NCI-H1417 (cell line): Measurements from ENCODE around the gene CASP1.
"Not testable (repeated sequence)": the region's sequence is repeated elsewhere in the genome, so short reads cannot be mapped to it uniquely, and the experiment has no call there.

ENCODE experiments used
- DNase-seq, 3 experiments: peaks; one replicate each; lab custom pipeline; 2025; lab: John Stamatoyannopoulos, UW

Gene CASP1

GRCh38 chr11:105045676-105046296 is 10.8 kb upstream of the CASP1 start:
- no peak for DNase-seq

GRCh38 chr11:105044557-105045524 is 9.9 kb upstream of the CASP1 start, which contains the start of gene CARD16:
CARD16 (minus strand) TSS chr11:105045335; CDS start chr11:105045297, 38 bp downstream.
- not testable (repeated sequence) for DNase-seq

- DNase-seq: no peak
These were observed 7.2 kb upstream of the CASP1 start for GRCh38 chr11:105042178-105042577.

GRCh38 chr11:105040703-105041102 is 5.8 kb upstream of the CASP1 start:
- DNase-seq: no peak

- not testable (repeated sequence) for DNase-seq
These were observed 556 bp downstream of the CASP1 start for GRCh38 chr11:105034388-105034787.

GRCh38 chr11:105033781-105034180 is 1.2 kb downstream of the CASP1 start:
- DNase-seq: peak in 1 of 3 experiments; percentile 9

- no peak for DNase-seq
These were observed 1.6 kb downstream of the CASP1 start for GRCh38 chr11:105033343-105033742.

GRCh38 chr11:105032495-105032894 is 2.4 kb downstream of the CASP1 start:
- DNase-seq: no peak

- no peak for DNase-seq
These were observed 7.3 kb downstream of the CASP1 start for GRCh38 chr11:105027678-105028077.

- no peak for DNase-seq
These were observed 10.6 kb downstream of the CASP1 start for GRCh38 chr11:105024394-105024793.

GRCh38 chr11:105023003-105023402 is 11.9 kb downstream of the CASP1 start, which contains the start of gene CASP5:
CASP5 (minus strand) TSS chr11:105023168; CDS start chr11:105023136, 32 bp downstream.
- DNase-seq: no peak

- no peak for DNase-seq
These were observed 12.4 kb downstream of the CASP1 start for GRCh38 chr11:105022527-105022926.

- no peak for DNase-seq
These were observed 27.5 kb downstream of the CASP1 start for GRCh38 chr11:105007463-105007862.

- no peak for DNase-seq
These were observed 29.5 kb downstream of the CASP1 start for GRCh38 chr11:105005451-105005845.

- DNase-seq: no peak
These were observed 30.9 kb downstream of the CASP1 start for GRCh38 chr11:105004021-105004420.

GRCh38 chr11:105003151-105003550 is 31.8 kb downstream of the CASP1 start:
- DNase-seq: no peak

GRCh38 chr11:105000797-105001196 is 34.1 kb downstream of the CASP1 start:
- no peak for DNase-seq

- DNase-seq: no peak
These were observed 34.8 kb downstream of the CASP1 start for GRCh38 chr11:105000167-105000566.

- DNase-seq: no peak
These were observed 35.2 kb downstream of the CASP1 start for GRCh38 chr11:104999721-105000120.

- no peak for DNase-seq
These were observed 37.7 kb downstream of the CASP1 start for GRCh38 chr11:104997288-104997687.

- DNase-seq: peak; percentile 81 to 98 (median 94)
These were observed 39.9 kb downstream of the CASP1 start for GRCh38 chr11:104995001-104995408.

- no peak for DNase-seq
These were observed 42.2 kb downstream of the CASP1 start for GRCh38 chr11:104992781-104993180.

GRCh38 chr11:104991994-104992393 is 43.0 kb downstream of the CASP1 start:
- DNase-seq: no peak
